GM19463 (cell line): ENCODE results near the gene LCN10.

Experiments
- ATAC-seq: cut with Tn5 transposase; IDR thresholded peaks from one replicate; pipeline ENCODE4 v1.9.1; 2021; ENCODE audit warnings: mild to moderate bottlenecking, moderate library complexity; ENCODE audit not compliant: unreplicated experiment

LCN10 gene

DNA sequence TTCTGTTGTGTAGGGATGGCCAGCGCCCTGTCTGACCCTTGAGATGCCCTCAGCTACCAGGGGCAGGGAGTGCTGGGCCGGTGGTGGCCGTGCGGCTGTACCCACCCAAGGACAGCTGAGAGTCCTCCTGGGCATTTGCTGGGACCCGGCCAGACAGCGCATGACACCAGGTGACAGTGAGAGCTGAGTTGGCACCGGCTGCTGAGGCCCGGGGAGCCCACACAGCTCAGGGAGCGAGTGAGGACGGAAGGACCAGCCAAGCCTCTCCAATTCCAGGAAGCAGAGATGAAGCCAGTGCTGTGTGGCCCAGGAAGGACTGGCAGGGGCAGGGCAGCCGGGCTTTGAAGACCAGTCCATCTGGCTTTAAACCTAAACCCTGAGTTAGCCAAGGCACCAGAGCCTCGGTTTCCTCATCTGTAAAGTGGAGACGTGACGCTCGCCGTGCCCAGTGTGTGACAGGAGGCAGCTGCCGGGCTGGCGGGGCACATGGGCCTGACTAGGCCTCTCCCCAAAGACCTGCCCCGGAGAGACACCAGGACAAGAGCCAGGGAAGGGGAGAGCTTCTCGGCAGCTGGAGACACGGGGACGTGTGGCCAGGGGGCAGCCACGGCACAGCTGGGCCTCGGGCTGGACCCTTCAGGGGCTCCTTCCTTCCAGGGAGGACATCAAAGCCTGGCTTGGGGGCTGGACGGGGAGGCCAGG, 52.5 kb downstream of the LCN10 start:
- ATAC-seq, result no peak

GRCh38 chr9:136689108-136689460, 53.7 kb downstream of the LCN10 start:
- ATAC-seq, result no peak

GRCh38 chr9:136688274-136689107, 54.2 kb downstream of the LCN10 start:
- no peak for ATAC-seq
